ENCODE measurements around the gene PRKAG2.

Gene PRKAG2

DNA sequence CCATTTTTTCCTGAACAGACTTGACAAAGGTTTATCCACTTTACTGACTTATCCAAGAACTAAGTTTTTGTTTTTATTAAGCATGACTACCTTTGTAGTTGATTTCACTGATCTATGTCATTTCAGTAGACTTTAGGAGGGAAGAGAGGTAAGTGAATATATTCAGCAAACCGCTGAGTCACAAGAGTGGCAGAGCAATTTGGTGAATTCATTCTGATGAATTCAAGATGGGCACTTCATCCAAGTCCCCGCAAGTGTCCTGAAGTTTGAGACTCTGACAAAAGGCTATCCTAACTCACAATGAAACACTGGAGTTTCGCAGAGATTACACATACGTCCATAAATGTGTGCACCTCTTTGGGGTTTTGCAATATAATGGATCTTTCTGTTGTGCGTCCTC lies 255.0 kb downstream of the PRKAG2 start:
- H3K4me3 ChIP-seq = no peak overlapping the region
- no peak overlapping the region for H3K27ac ChIP-seq
- TF ChIP-seq, protein P1, sequence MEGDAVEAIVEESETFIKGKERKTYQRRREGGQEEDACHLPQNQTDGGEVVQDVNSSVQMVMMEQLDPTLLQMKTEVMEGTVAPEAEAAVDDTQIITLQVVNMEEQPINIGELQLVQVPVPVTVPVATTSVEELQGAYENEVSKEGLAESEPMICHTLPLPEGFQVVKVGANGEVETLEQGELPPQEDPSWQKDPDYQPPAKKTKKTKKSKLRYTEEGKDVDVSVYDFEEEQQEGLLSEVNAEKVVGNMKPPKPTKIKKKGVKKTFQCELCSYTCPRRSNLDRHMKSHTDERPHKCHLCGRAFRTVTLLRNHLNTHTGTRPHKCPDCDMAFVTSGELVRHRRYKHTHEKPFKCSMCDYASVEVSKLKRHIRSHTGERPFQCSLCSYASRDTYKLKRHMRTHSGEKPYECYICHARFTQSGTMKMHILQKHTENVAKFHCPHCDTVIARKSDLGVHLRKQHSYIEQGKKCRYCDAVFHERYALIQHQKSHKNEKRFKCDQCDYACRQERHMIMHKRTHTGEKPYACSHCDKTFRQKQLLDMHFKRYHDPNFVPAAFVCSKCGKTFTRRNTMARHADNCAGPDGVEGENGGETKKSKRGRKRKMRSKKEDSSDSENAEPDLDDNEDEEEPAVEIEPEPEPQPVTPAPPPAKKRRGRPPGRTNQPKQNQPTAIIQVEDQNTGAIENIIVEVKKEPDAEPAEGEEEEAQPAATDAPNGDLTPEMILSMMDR (IDR thresholded peaks at IDR 0.05) = no peak
- DNase-seq (ENCODE audit: low spot score) = no peak

DNA sequence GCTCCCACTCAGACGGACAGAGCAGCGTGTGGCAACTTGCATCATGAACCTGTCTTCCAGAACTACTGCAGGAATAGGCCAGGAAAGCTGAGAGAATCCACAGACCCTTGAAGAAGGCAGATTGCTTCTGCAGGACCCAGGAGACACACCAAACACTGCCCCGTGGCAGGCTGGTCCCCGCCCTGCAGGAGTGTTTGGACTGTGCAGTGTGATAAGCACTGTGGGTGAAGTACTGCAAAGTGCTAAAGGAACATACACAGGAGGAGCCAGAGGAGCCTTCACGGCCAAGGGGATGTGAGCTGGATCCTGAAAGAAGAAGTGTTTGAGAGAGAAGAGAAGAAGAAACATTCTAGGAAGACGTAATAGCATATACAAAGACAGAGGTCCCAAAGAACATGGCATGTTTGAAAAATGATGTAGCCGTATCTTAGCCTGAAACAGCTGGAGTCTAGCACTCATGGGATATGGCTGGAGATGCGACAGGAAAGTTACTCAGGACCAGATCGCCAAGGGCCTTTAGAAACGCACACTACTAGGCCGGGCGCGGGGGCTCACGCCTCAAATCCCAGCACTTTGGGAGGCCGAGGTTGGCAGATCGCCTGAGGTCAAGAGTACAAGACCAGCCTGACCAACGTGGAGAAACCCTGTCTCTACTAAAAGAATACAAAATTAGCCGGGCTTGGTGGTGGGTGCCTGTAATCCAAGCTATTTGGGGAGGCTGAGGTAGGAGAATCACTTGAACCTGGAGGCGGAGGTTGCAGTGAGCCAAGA lies 260.3 kb downstream of the PRKAG2 start:
- Histone ChIP-seq H3K27ac (no peak overlapping the region), H3K4me3 (no peak overlapping the region)
- TF ChIP-seq, protein P1 (IDR thresholded peaks at IDR 0.05) = no peak
- DNase-seq (ENCODE audit: low spot score) = no peak

DNA sequence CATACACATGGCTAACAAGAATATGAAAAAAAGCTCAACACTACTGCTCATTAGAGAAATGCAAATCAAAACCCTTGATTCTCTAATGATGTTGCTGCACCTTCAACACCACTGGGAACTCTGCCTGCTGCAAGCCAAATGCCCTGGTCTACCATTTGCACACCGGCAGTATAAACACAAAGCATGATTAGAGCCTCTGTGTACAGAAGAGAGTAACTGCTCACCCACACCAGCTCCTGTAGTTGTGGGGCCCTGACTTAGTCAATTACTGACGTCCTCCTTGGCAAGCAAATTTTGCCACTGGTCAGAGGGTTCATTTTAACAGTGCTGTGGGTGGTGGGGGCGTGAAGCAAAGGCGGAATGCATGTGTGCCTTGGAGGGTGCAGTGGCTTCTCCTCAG lies 261.1 kb downstream of the PRKAG2 start:
- no peak overlapping the region for H3K4me3 ChIP-seq
- H3K27ac ChIP-seq = no peak overlapping the region
- DNase-seq (ENCODE audit: low spot score) = no peak
- TF ChIP-seq, protein P1 (IDR thresholded peaks at IDR 0.05) = no peak

DNA sequence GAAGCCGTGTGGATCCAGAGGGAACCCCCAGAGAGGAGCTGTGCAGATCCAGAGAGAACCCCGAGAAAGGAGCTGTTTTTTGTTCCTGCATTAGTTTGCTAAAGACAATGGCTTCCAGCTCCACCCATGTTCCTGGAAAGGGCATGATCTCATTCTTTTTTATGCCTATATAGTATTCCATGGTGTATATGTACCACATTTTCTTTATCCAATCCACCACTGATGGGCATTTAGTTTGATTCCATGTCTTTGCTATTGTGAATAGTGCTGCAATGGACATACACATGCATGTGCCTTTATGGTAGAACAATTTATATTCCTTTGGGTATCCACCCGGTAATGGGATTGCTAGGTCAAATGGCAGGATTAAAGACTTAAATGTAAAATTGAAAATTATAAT lies 261.9 kb downstream of the PRKAG2 start:
- Histone ChIP-seq H3K4me3 (no peak overlapping the region), H3K27ac (no peak overlapping the region)
- DNase-seq (ENCODE audit: low spot score) = no peak
- TF ChIP-seq, protein P1 (IDR thresholded peaks at IDR 0.05) = no peak

DNA sequence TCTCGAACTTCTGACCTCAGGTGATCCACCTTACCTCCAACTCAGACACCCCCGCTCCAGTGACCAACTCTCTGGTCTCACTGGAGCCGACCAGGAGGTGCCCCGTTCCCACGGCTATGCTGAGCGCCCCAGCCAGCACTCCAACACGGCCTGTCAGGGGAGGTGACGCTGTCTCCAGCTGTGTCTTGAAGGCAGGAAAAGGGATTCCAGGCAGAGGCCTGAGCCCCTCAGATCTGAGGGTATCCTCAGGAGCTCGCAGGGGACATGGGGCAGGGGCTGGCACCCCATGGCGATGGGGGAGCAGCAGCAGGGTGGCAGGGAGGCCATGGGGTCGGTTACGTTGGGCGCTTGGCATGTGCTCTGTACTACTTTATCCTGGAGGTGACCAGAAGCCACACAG lies 262.9 kb downstream of the PRKAG2 start:
- DNase-seq (ENCODE audit: low spot score) = no peak
- TF ChIP-seq, protein P1 (IDR thresholded peaks at IDR 0.05) = no peak

DNA sequence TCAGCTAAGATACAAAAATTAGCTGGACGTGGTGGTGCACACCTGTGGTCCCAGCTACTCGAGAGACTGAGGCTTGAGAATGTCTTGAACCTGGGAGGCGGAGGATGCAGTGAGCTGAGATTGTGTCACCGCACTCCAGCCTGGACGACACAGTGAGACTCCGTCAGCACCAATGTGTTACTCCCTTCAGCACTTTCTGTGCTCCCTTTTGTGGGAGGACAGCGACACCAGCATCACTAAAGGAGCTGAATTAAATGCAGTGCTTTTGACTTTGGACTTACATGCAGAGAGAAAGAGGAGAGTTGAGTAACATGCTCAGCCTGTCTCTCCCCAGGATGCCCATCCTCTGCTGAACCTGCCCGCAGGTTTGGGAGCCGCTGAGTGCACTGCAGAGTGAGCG lies 265.0 kb downstream of the PRKAG2 start:
- H3K27ac ChIP-seq = no peak overlapping the region
- TF ChIP-seq, protein P1 (IDR thresholded peaks at IDR 0.05) = no peak
- no peak for DNase-seq (ENCODE audit: low spot score)

More for the DNA sequence above, 262.9 kb downstream of the PRKAG2 start:
- no peak overlapping the region for H3K27ac ChIP-seq
- no peak overlapping the region for H3K4me3 ChIP-seq

DNA sequence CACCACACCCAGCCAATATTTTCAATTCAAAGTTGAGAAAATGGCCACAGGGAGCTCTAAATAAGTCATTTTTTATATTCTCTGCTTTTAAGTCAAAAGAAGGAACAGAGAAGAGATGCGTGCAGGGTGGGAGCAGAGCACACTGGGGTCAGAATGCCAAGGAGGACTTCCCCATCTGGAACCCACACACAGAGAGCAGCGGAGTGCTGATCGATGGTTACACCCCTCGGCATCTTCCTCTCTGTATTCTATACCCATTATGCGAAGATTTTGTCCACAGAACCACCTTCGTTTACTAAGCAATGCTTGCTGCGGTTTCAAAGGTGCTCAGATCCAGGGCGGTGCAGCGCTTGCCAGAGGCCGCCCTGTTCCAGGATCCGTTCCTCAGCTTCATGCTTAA lies 265.9 kb downstream of the PRKAG2 start:
- no peak for DNase-seq (ENCODE audit: low spot score)
- H3K4me3 ChIP-seq = no peak overlapping the region
- TF ChIP-seq, protein P1 (IDR thresholded peaks at IDR 0.05) = no peak
- H3K27ac ChIP-seq = no peak overlapping the region

More for the DNA sequence above, 265.0 kb downstream of the PRKAG2 start:
- H3K4me3 ChIP-seq = no peak overlapping the region

All from coronary artery (tissue), 2 donors.